ENCODE results near the gene PPP1R9A. TPM values are rescaled to one million over a fixed set of nuclear protein-coding genes. Genes with fewer than 3 reads are reported as not detected.

The PPP1R9A gene
- total RNA-seq, 4 donors from 2014 or later, result 21.0 to 48.4 (median 31.6) TPM

DNA sequence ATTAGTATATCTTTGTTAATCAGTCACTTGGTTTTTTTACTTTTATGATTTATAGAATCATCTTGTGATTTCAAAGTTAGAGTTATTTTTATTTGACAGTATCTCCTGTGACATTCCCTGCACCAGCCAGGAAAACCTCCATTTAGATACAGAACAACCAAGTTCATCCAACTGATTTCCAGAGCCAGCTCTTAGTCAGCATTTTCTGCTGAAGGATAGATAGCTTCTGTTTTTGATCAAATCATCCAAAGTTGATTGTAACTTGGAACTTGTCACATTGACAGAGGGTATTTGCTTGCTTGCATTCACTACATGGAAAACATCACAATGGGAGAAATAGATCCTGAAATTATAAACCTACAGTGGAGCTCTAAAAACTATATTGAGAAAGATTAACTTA, 294.3 kb downstream of the PPP1R9A start:
- H3K27me3 ChIP-seq, result no peaks in the 10 kb centered on the region
- no peaks in the 10 kb centered on the region for H3K36me3 ChIP-seq
- TF ChIP-seq EP300 (IDR thresholded peaks at IDR 0.05) (no peak), POLR2A (IDR thresholded peaks at IDR 0.05) (no peak), POLR2AphosphoS5 (IDR thresholded peaks at IDR 0.05) (no peak)
- TF ChIP-seq, protein P1, sequence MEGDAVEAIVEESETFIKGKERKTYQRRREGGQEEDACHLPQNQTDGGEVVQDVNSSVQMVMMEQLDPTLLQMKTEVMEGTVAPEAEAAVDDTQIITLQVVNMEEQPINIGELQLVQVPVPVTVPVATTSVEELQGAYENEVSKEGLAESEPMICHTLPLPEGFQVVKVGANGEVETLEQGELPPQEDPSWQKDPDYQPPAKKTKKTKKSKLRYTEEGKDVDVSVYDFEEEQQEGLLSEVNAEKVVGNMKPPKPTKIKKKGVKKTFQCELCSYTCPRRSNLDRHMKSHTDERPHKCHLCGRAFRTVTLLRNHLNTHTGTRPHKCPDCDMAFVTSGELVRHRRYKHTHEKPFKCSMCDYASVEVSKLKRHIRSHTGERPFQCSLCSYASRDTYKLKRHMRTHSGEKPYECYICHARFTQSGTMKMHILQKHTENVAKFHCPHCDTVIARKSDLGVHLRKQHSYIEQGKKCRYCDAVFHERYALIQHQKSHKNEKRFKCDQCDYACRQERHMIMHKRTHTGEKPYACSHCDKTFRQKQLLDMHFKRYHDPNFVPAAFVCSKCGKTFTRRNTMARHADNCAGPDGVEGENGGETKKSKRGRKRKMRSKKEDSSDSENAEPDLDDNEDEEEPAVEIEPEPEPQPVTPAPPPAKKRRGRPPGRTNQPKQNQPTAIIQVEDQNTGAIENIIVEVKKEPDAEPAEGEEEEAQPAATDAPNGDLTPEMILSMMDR (IDR thresholded peaks at IDR 0.05), result no peak
- no peaks in the 10 kb centered on the region for H3K9me3 ChIP-seq
- H3K27ac ChIP-seq, result no peak overlapping the region
- H3K4me3 ChIP-seq, result no peak overlapping the region
- no peaks in the 10 kb centered on the region for H3K4me1 ChIP-seq
- ATAC-seq, result no peak

DNA sequence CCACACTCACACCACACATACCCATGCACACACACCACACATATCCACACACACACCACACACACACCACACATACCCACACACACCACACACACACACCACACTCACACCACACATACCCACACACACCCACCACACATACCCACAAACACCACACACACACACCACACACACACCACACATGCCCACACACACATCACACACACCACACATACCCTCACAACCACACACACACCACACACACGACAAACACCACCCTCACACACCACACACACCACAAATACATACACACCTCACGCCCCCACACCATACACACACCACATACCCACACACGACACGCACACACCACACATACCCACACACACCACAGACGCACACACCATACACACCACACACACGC, 297.2 kb downstream of the PPP1R9A start:
- Histone ChIP-seq H3K27me3 (no peaks in the 10 kb centered on the region), H3K36me3 (no peaks in the 10 kb centered on the region), H3K4me3 (no peak overlapping the region), H3K9me3 (no peaks in the 10 kb centered on the region), H3K27ac (no peak overlapping the region), H3K4me1 (no peaks in the 10 kb centered on the region)
- no peak for ATAC-seq
- TF ChIP-seq EP300 (IDR thresholded peaks at IDR 0.05) (no peak), POLR2A (IDR thresholded peaks at IDR 0.05) (no peak), POLR2AphosphoS5 (IDR thresholded peaks at IDR 0.05) (no peak)
- TF ChIP-seq, protein P1 (IDR thresholded peaks at IDR 0.05), result no peak
- WGBS, 2 donors (ENCODE audit: low coverage in 1 of 2), result 88% methylated on average over 6 of the region's 6 CpGs; no CpG with 5 or more reads in 1 of the 2 donors

DNA sequence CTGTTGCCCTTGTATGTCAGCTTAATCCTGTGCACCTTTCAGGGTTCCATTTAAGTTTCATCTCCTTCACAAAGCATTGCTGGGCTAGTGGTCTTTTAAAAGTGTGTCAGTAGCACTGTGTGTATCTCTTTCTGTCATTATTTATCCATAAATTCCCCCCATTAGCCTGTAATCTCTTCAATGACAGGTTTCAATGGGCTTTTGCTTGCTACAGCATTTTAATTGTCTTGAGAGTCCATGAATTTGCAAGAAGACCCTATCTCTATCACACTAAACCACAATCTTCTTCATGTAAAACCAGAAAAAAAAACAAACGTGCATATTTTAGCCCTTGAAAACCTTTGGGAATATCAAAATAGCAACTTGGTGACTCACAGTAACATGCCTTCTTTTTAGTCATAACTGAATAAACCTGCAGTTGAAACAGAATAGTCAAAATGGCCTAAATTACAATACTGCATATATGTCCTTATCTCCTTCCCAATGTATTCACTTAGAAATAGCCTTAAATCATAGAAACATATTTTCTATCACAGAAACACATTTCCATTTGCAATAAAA, 298.4 kb downstream of the PPP1R9A start:
- H3K27me3 ChIP-seq, result no peaks in the 10 kb centered on the region
- no peaks in the 10 kb centered on the region for H3K9me3 ChIP-seq
- TF ChIP-seq, protein P1 (IDR thresholded peaks at IDR 0.05), result no peak
- TF ChIP-seq EP300 (IDR thresholded peaks at IDR 0.05), result no peak
- no peak for TF ChIP-seq POLR2A (IDR thresholded peaks at IDR 0.05)
- TF ChIP-seq POLR2AphosphoS5 (IDR thresholded peaks at IDR 0.05), result no peak
- H3K36me3 ChIP-seq, result no peaks in the 10 kb centered on the region
- no peaks in the 10 kb centered on the region for H3K4me1 ChIP-seq
- no peak overlapping the region for H3K4me3 ChIP-seq
- 0 to 38% methylated on average over 1 of the region's 1 CpG for WGBS, 2 donors (ENCODE audit: low coverage in 1 of 2)
- no peak overlapping the region for H3K27ac ChIP-seq
- no peak for ATAC-seq

DNA sequence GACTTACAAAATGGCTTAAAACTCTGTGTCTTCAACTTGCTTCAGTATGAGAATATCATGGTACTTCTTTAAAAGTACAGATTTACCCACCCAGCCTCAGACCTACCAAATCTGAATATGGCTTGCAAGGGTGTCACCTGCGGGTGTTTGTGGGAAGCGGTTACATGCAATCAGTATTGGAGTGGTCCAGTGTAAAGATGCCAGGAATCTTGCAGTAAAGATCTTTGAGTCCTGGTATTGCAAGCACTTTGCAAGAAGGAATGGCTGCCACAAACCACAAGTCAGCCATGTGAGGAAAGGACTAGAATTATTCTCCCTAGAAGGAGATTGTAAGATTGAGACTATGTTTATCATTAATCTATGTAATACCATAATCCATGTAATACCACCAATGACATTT, 301.9 kb downstream of the PPP1R9A start:
- Histone ChIP-seq H3K4me3 (no peak overlapping the region), H3K4me1 (no peaks in the 10 kb centered on the region), H3K27ac (no peak overlapping the region), H3K9me3 (no peaks in the 10 kb centered on the region), H3K36me3 (no peaks in the 10 kb centered on the region), H3K27me3 (no peaks in the 10 kb centered on the region)
- ATAC-seq, result no peak
- 92% methylated on average over 2 of the region's 2 CpGs; no CpG with 5 or more reads in 1 of the 2 donors for WGBS, 2 donors (ENCODE audit: low coverage in 1 of 2)
- TF ChIP-seq POLR2A (IDR thresholded peaks at IDR 0.05) (no peak), POLR2AphosphoS5 (IDR thresholded peaks at IDR 0.05) (no peak), EP300 (IDR thresholded peaks at IDR 0.05) (no peak)
- TF ChIP-seq, protein P1 (IDR thresholded peaks at IDR 0.05), result no peak

DNA sequence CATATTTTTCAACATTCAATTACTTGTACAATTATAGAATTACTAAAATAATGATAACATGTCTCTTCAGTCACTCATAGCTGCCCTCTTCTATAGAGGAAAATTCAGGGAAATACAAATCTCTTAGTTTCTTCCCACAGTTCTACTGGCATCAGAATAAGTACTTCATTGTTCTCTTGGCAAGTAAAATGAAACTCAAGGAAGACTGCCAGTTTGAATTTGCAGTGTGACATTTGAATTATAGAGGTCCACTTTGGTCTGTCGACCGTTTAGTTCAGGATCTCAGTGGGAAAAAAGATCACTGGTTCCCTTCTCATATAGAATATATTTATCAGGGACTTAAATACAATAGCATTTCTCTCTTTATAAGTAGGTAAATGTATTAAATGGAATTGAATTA, 302.4 kb downstream of the PPP1R9A start:
- TF ChIP-seq, protein P1 (IDR thresholded peaks at IDR 0.05), result no peak
- no peak for TF ChIP-seq POLR2AphosphoS5 (IDR thresholded peaks at IDR 0.05)
- no peak for TF ChIP-seq POLR2A (IDR thresholded peaks at IDR 0.05)
- no peak for TF ChIP-seq EP300 (IDR thresholded peaks at IDR 0.05)
- Histone ChIP-seq H3K27me3 (no peaks in the 10 kb centered on the region), H3K27ac (no peak overlapping the region), H3K4me1 (no peaks in the 10 kb centered on the region), H3K4me3 (no peak overlapping the region), H3K9me3 (no peaks in the 10 kb centered on the region), H3K36me3 (no peaks in the 10 kb centered on the region)
- no peak for ATAC-seq
- 56 to 57% methylated on average over 2 of the region's 2 CpGs for WGBS, 2 donors (ENCODE audit: low coverage in 1 of 2)

Measured in gastroesophageal sphincter (tissue), 4 donors.